ENCODE results near the gene SPESP1.
"Not testable (repeated sequence)": the region's sequence is repeated elsewhere in the genome, so short reads cannot be mapped to it uniquely, and the experiment has no call there.

The SPESP1 gene

GRCh38 chr15:68966996-68967395, 36.7 kb downstream of the SPESP1 start:
- no peak for DNase-seq

- DNase-seq = no peak
Measured at GRCh38 chr15:68967948-68968347, 37.6 kb downstream of the SPESP1 start.

GRCh38 chr15:68969298-68969697, 39.0 kb downstream of the SPESP1 start:
- no peak for DNase-seq

GRCh38 chr15:68972201-68973065, 42.1 kb downstream of the SPESP1 start:
- no peak for DNase-seq

GRCh38 chr15:68975651-68976160, 45.4 kb downstream of the SPESP1 start:
- not testable (repeated sequence) for DNase-seq

GRCh38 chr15:68977426-68977825, 47.1 kb downstream of the SPESP1 start:
- not testable (repeated sequence) for DNase-seq

- DNase-seq = no peak
Measured at GRCh38 chr15:68979006-68979405, 48.7 kb downstream of the SPESP1 start.

- no peak for DNase-seq
Measured at GRCh38 chr15:68979816-68980215, 49.5 kb downstream of the SPESP1 start.

GRCh38 chr15:68980786-68981185, 50.5 kb downstream of the SPESP1 start:
- no peak for DNase-seq

- no peak for DNase-seq
Measured at GRCh38 chr15:68981941-68982340, 51.6 kb downstream of the SPESP1 start.

GRCh38 chr15:68982976-68983563, 52.7 kb downstream of the SPESP1 start:
- no peak for DNase-seq

GRCh38 chr15:68983961-68984481, 53.7 kb downstream of the SPESP1 start:
- DNase-seq = no peak

- DNase-seq = no peak
Measured at GRCh38 chr15:68984586-68984985, 54.3 kb downstream of the SPESP1 start.

- no peak for DNase-seq
Measured at GRCh38 chr15:68985361-68985891, 55.1 kb downstream of the SPESP1 start.

GRCh38 chr15:68986322-68986721, 56.0 kb downstream of the SPESP1 start:
- no peak for DNase-seq

GRCh38 chr15:68987120-68987519, 56.8 kb downstream of the SPESP1 start:
- DNase-seq = no peak

GRCh38 chr15:68987676-68988075, 57.4 kb downstream of the SPESP1 start:
- no peak for DNase-seq

GRCh38 chr15:68989541-68990230, 59.4 kb downstream of the SPESP1 start:
- DNase-seq = no peak

- no peak for DNase-seq
Measured at GRCh38 chr15:68990231-68990991, 60.1 kb downstream of the SPESP1 start.

- DNase-seq = no peak
Measured at GRCh38 chr15:68990992-68991500, 60.7 kb downstream of the SPESP1 start.

GRCh38 chr15:68991723-68992122, 61.4 kb downstream of the SPESP1 start:
- DNase-seq = no peak

- no peak for DNase-seq
Measured at GRCh38 chr15:68992696-68993095, 62.4 kb downstream of the SPESP1 start.

Data from right hindlimb (tissue), 1 donor.